Suprapubic skin (tissue), 3 donors: ENCODE data around the gene SEC61A2.

Experiments
- POLR2A ChIP-seq, 2 donors: fragments of 450-650 bp; IDR thresholded peaks; one replicate each; pipeline ENCODE4 v1.6.1; 2017; ENCODE audit warnings: antibody characterized with exemption in 2 of 2, mild to moderate bottlenecking in 2 of 2, moderate library complexity in 2 of 2
- TF ChIP-seq, protein P1 (sequence below), 2 donors: fragments of 200-600 bp in 1 of 2; fragments of 450-650 bp in 1 of 2; sonication (generic) in 1 of 2; IDR thresholded peaks; one replicate each; pipeline ENCODE4 v1.5.1; 2016 to 2019; ENCODE audit warnings: antibody characterized with exemption in 2 of 2, mild to moderate bottlenecking in 1 of 2, moderate library complexity in 1 of 2

DNA sequence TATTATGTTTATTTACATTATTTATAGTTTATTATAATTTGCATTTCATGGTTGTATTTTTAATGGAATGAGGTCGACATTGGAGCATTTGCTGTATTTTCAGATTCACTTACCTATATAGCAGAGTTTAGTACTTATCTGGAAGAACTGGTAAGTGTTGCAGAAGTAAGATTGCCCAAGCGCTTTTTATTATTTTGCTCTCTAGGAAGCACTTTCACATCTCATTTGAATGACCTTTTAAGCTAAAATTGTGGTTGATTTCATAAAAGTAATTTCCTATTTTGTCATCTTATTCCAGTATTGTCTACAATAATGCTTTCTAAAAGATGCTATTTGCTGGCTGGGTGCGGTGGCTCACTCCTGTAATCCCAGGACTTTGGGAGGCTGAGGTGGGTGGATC lies 28.6 kb downstream of the SEC61A2 start:
- TF ChIP-seq, protein P1, sequence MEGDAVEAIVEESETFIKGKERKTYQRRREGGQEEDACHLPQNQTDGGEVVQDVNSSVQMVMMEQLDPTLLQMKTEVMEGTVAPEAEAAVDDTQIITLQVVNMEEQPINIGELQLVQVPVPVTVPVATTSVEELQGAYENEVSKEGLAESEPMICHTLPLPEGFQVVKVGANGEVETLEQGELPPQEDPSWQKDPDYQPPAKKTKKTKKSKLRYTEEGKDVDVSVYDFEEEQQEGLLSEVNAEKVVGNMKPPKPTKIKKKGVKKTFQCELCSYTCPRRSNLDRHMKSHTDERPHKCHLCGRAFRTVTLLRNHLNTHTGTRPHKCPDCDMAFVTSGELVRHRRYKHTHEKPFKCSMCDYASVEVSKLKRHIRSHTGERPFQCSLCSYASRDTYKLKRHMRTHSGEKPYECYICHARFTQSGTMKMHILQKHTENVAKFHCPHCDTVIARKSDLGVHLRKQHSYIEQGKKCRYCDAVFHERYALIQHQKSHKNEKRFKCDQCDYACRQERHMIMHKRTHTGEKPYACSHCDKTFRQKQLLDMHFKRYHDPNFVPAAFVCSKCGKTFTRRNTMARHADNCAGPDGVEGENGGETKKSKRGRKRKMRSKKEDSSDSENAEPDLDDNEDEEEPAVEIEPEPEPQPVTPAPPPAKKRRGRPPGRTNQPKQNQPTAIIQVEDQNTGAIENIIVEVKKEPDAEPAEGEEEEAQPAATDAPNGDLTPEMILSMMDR (IDR thresholded peaks at IDR 0.05) = no peak
- no peak for TF ChIP-seq POLR2A (IDR thresholded peaks at IDR 0.05)
